GM18526 (cell line): Measurements from ENCODE around the gene S100A14.

Source experiments
- POLR2A ChIP-seq: IDR thresholded peaks from 3 replicates; pipeline ENCODE4 v1.6.1; 2011; ENCODE audit not compliant: insufficient read length; ENCODE audit errors: extremely low read depth

Gene S100A14

GRCh38 chr1:153646672-153647345, 30.7 kb upstream of the S100A14 start:
- no peak for TF ChIP-seq POLR2A

- TF ChIP-seq POLR2A = no peak
Measured at GRCh38 chr1:153643816-153644215, 27.7 kb upstream of the S100A14 start.

- TF ChIP-seq POLR2A = no peak
Measured at GRCh38 chr1:153643100-153643499, 27.0 kb upstream of the S100A14 start.

- no peak for TF ChIP-seq POLR2A
Measured at GRCh38 chr1:153642161-153642560, 26.0 kb upstream of the S100A14 start.

GRCh38 chr1:153640861-153641260, 24.7 kb upstream of the S100A14 start:
- no peak for TF ChIP-seq POLR2A

- no peak for TF ChIP-seq POLR2A
Measured at GRCh38 chr1:153639280-153639679, 23.2 kb upstream of the S100A14 start.

GRCh38 chr1:153638261-153638660, 22.1 kb upstream of the S100A14 start:
- no peak for TF ChIP-seq POLR2A

GRCh38 chr1:153636312-153636711, 20.2 kb upstream of the S100A14 start:
- TF ChIP-seq POLR2A = no peak

- no peak for TF ChIP-seq POLR2A
Measured at GRCh38 chr1:153635872-153636271, 19.7 kb upstream of the S100A14 start.

- TF ChIP-seq POLR2A = peak; percentile 94
Measured at GRCh38 chr1:153633754-153634665, 17.9 kb upstream of the S100A14 start, which contains the start of gene CHTOP. Gene CHTOP (plus strand): TSS chr1:153634066. CDS start chr1:153636589, 2,523 bp downstream.

- TF ChIP-seq POLR2A = no peak
Measured at GRCh38 chr1:153633161-153633753, 17.1 kb upstream of the S100A14 start.

- no peak for TF ChIP-seq POLR2A
Measured at GRCh38 chr1:153631047-153632022, 15.2 kb upstream of the S100A14 start.

GRCh38 chr1:153630384-153630783, 14.3 kb upstream of the S100A14 start:
- TF ChIP-seq POLR2A = no peak

GRCh38 chr1:153629971-153630370, 13.8 kb upstream of the S100A14 start:
- no peak for TF ChIP-seq POLR2A

- TF ChIP-seq POLR2A = no peak
Measured at GRCh38 chr1:153629343-153629665, 13.2 kb upstream of the S100A14 start.
